T1000 (cell line): Measurements from ENCODE around the gene NSD1.
"Not testable (repeated sequence)": the region's sequence is repeated elsewhere in the genome, so short reads cannot be mapped to it uniquely, and the experiment has no call there.

Experiments used
- DNase-seq: peaks from one replicate; lab custom pipeline; 2025; ENCODE audit warnings: mixed read lengths; lab: John Stamatoyannopoulos, UW

Gene NSD1

GRCh38 chr5:177330991-177331842 lies 197.6 kb downstream of the NSD1 start:
- DNase-seq = no peak

GRCh38 chr5:177332031-177332895 lies 198.7 kb downstream of the NSD1 start:
- DNase-seq = no peak

GRCh38 chr5:177332896-177333260 lies 199.3 kb downstream of the NSD1 start:
- no peak for DNase-seq

- DNase-seq = no peak
These were observed 200.0 kb downstream of the NSD1 start for GRCh38 chr5:177333420-177334154.

GRCh38 chr5:177334155-177334551 lies 200.6 kb downstream of the NSD1 start:
- no peak for DNase-seq

GRCh38 chr5:177334781-177335700 lies 201.5 kb downstream of the NSD1 start:
- DNase-seq = no peak

- DNase-seq = no peak
These were observed 202.1 kb downstream of the NSD1 start for GRCh38 chr5:177335701-177336065.

- DNase-seq = no peak
These were observed 202.5 kb downstream of the NSD1 start for GRCh38 chr5:177336112-177336511.

GRCh38 chr5:177336603-177337494 lies 203.3 kb downstream of the NSD1 start:
- no peak for DNase-seq

GRCh38 chr5:177338251-177339106 lies 204.9 kb downstream of the NSD1 start:
- DNase-seq = no peak

GRCh38 chr5:177339107-177339638 lies 205.6 kb downstream of the NSD1 start:
- no peak for DNase-seq

GRCh38 chr5:177343000-177343399 lies 209.4 kb downstream of the NSD1 start:
- not testable (repeated sequence) for DNase-seq

GRCh38 chr5:177343777-177344176 lies 210.2 kb downstream of the NSD1 start:
- DNase-seq = no peak

- DNase-seq = no peak
These were observed 211.3 kb downstream of the NSD1 start for GRCh38 chr5:177344891-177345290.

- DNase-seq = no peak
These were observed 213.2 kb downstream of the NSD1 start for GRCh38 chr5:177346820-177347219.

- no peak for DNase-seq
These were observed 214.1 kb downstream of the NSD1 start for GRCh38 chr5:177347699-177348098.

GRCh38 chr5:177349362-177349647 lies 215.7 kb downstream of the NSD1 start:
- DNase-seq = no peak

- DNase-seq = no peak
These were observed 216.2 kb downstream of the NSD1 start for GRCh38 chr5:177349762-177350161.
